ENCODE data around the gene KIF16B. TPM values are rescaled to one million over a fixed set of nuclear protein-coding genes. Genes with fewer than 3 reads are reported as not detected.

KIF16B gene
- total and polyA plus RNA-seq, 7 donors, result 18.9 to 49.7 (median 22.4) TPM

- intact Hi-C loops (cut with DNase I), result no loop called here
These were observed 98.9 kb downstream of the KIF16B start for GRCh38 chr20:16474363-16474762.

GRCh38 chr20:16472045-16472872 is 101.0 kb downstream of the KIF16B start:
- Histone ChIP-seq H3K9me3 (no peaks in the 10 kb centered on the region), H3K27me3 (no peaks in the 10 kb centered on the region), H3K27ac (no peak overlapping the region), H3K36me3 (no peaks in the 10 kb centered on the region), H3K4me3 (no peak overlapping the region), H3K4me1 (peaks cover 3 to 24% (median 18%) of the 10 kb centered on the region in 4 donors)
- no peak for DNase-seq
- intact Hi-C loops (cut with DNase I), result no loop called here
- WGBS, 2 donors, result 63 to 81% methylated on average over 12 of the region's 12 CpGs
- TF ChIP-seq CTCF (IDR thresholded peaks at IDR 0.05) (no peak), EP300 (IDR thresholded peaks at IDR 0.05) (no peak), POLR2A (IDR thresholded peaks at IDR 0.05) (no peak), POLR2AphosphoS5 (IDR thresholded peaks at IDR 0.05) (no peak)

More at GRCh38 chr20:16474363-16474762, 98.9 kb downstream of the KIF16B start:
- WGBS, 2 donors, result 95 to 96% methylated on average over 2 of the region's 2 CpGs
- peak overlapping the region in 1 of 4 donors; percentile 46 for H3K27ac ChIP-seq
- H3K27me3 ChIP-seq, result no peaks in the 10 kb centered on the region
- H3K36me3 ChIP-seq, result no peaks in the 10 kb centered on the region
- TF ChIP-seq EP300 (IDR thresholded peaks at IDR 0.05) (no peak), CTCF (IDR thresholded peaks at IDR 0.05) (no peak), POLR2AphosphoS5 (IDR thresholded peaks at IDR 0.05) (no peak), POLR2A (IDR thresholded peaks at IDR 0.05) (no peak)
- no peaks in the 10 kb centered on the region for H3K9me3 ChIP-seq
- H3K4me3 ChIP-seq, result no peak overlapping the region
- no peak for DNase-seq
- peaks cover 3 to 31% (median 27%) of the 10 kb centered on the region in 4 donors for H3K4me1 ChIP-seq

GRCh38 chr20:16469395-16469905 is 103.8 kb downstream of the KIF16B start:
- intact Hi-C loops (cut with DNase I), result no loop called here
- 93 to 94% methylated on average over 5 of the region's 5 CpGs for WGBS, 2 donors
- no peak for TF ChIP-seq EP300 (IDR thresholded peaks at IDR 0.05)
- no peak for TF ChIP-seq POLR2AphosphoS5 (IDR thresholded peaks at IDR 0.05)
- TF ChIP-seq POLR2A (IDR thresholded peaks at IDR 0.05), result no peak
- TF ChIP-seq CTCF (IDR thresholded peaks at IDR 0.05), result no peak

DNA sequence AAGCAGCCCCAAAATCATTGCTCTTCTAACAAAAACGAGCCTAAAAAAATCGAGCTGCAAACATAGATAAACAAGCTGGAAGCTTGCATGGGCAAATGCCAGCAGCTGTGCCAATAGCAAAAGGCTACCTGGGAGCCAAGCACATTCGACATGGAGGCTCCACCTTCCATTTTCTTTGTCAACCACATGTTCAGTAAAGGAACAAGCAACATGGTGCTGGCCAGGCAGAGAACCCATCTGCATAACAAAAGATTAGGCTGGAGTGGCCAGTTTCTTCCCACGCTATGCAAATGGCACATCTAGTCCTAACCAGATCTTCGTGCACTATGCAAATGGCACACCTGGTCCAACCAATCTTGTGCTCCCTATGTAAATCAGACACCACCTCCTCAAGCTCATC is 110.5 kb downstream of the KIF16B start:
- DNase-seq, result no peak
- Histone ChIP-seq H3K4me1 (peaks cover 0 to 21% (median 10%) of the 10 kb centered on the region in 4 donors), H3K27ac (no peak overlapping the region), H3K36me3 (no peaks in the 10 kb centered on the region), H3K27me3 (no peaks in the 10 kb centered on the region), H3K4me3 (no peak overlapping the region), H3K9me3 (no peaks in the 10 kb centered on the region)
- intact Hi-C loops (cut with DNase I), result no loop called here
- WGBS, 2 donors, result 85 to 86% methylated on average over 5 of the region's 5 CpGs
- TF ChIP-seq EP300 (IDR thresholded peaks at IDR 0.05) (no peak), POLR2AphosphoS5 (IDR thresholded peaks at IDR 0.05) (no peak), CTCF (IDR thresholded peaks at IDR 0.05) (no peak), POLR2A (IDR thresholded peaks at IDR 0.05) (no peak)

More at GRCh38 chr20:16469395-16469905, 103.8 kb downstream of the KIF16B start:
- Histone ChIP-seq H3K27me3 (no peaks in the 10 kb centered on the region), H3K4me3 (no peak overlapping the region), H3K27ac (no peak overlapping the region), H3K9me3 (no peaks in the 10 kb centered on the region), H3K36me3 (no peaks in the 10 kb centered on the region), H3K4me1 (peaks cover 0 to 7% (median 4%) of the 10 kb centered on the region in 4 donors)
- no peak for DNase-seq

Measured in sigmoid colon (tissue), 7 donors.